ENCODE measurements around the gene ATP6V0E2.
"Not testable (repeated sequence)": the region's sequence is repeated elsewhere in the genome, so short reads cannot be mapped to it uniquely, and the experiment has no call there.

Gene ATP6V0E2

GRCh38 chr7:149873074-149873969 lies at the start of gene ATP6V0E2:
Gene ATP6V0E2, plus strand, starts transcription at chr7:149873969. Its CDS starts 97 bp downstream, at chr7:149874066.
- peak; percentile 92 to 96 for ATAC-seq (replicated peaks)
- Mint-ChIP-seq H3K9me3 (no peaks in the 10 kb centered on the region), H3K4me1 (peaks cover 31 to 63% of the 10 kb centered on the region in 2 donors), H3K27me3 (no peaks in the 10 kb centered on the region), H3K27ac (peak within 1 kb of the TSS; percentile 86), H3K4me3 (peak within 1 kb of the TSS; percentile 85 to 87), H3K36me3 (peaks cover 3 to 16% of the 10 kb centered on the region in 2 donors)
- peak; percentile 92 for DNase-seq

- ATAC-seq (replicated peaks) (no peak), DNase-seq (no peak)
- H3K4me1 Mint-ChIP-seq = peaks cover 0 to 7% of the 10 kb centered on the region in 2 donors
- H3K27ac Mint-ChIP-seq = no peak overlapping the region
- peaks cover 12 to 14% of the 10 kb centered on the region in 2 donors for H3K27me3 Mint-ChIP-seq
- H3K4me3 Mint-ChIP-seq = no peak overlapping the region
- no peaks in the 10 kb centered on the region for H3K36me3 Mint-ChIP-seq
- no peaks in the 10 kb centered on the region for H3K9me3 Mint-ChIP-seq
Measured at GRCh38 chr7:149824301-149824741, 49.4 kb upstream of the ATP6V0E2 start.

GRCh38 chr7:149824748-149825566 lies 48.8 kb upstream of the ATP6V0E2 start:
- peaks cover 12 to 14% of the 10 kb centered on the region in 2 donors for H3K27me3 Mint-ChIP-seq
- H3K4me1 Mint-ChIP-seq = peaks cover 0 to 7% of the 10 kb centered on the region in 2 donors
- no peak for DNase-seq

GRCh38 chr7:149825567-149826343 lies 48.0 kb upstream of the ATP6V0E2 start:
- no peak for DNase-seq
- no peak overlapping the region for H3K4me3 Mint-ChIP-seq
- no peaks in the 10 kb centered on the region for H3K9me3 Mint-ChIP-seq
- peaks cover 0 to 7% of the 10 kb centered on the region in 2 donors for H3K4me1 Mint-ChIP-seq
- no peak for ATAC-seq (replicated peaks)
- no peaks in the 10 kb centered on the region for H3K36me3 Mint-ChIP-seq
- no peak overlapping the region for H3K27ac Mint-ChIP-seq
- H3K27me3 Mint-ChIP-seq = peaks cover 20 to 21% of the 10 kb centered on the region in 2 donors

More at GRCh38 chr7:149824748-149825566, 48.8 kb upstream of the ATP6V0E2 start:
- H3K4me3 Mint-ChIP-seq = no peak overlapping the region
- H3K27ac Mint-ChIP-seq = no peak overlapping the region
- H3K9me3 Mint-ChIP-seq = no peaks in the 10 kb centered on the region
- no peak for ATAC-seq (replicated peaks)
- no peaks in the 10 kb centered on the region for H3K36me3 Mint-ChIP-seq

GRCh38 chr7:149826344-149827088 lies 47.3 kb upstream of the ATP6V0E2 start:
- peaks cover 26 to 27% of the 10 kb centered on the region in 2 donors for H3K27me3 Mint-ChIP-seq
- peaks cover 0 to 7% of the 10 kb centered on the region in 2 donors for H3K4me1 Mint-ChIP-seq
- DNase-seq (no peak), ATAC-seq (replicated peaks) (no peak)
- no peak overlapping the region for H3K27ac Mint-ChIP-seq
- H3K4me3 Mint-ChIP-seq = no peak overlapping the region
- H3K9me3 Mint-ChIP-seq = no peaks in the 10 kb centered on the region
- no peaks in the 10 kb centered on the region for H3K36me3 Mint-ChIP-seq

- H3K4me1 Mint-ChIP-seq = peaks cover 0 to 5% of the 10 kb centered on the region in 2 donors
- H3K36me3 Mint-ChIP-seq = no peaks in the 10 kb centered on the region
- peaks cover 27 to 35% of the 10 kb centered on the region in 2 donors for H3K27me3 Mint-ChIP-seq
- DNase-seq (no peak), ATAC-seq (replicated peaks) (no peak)
- H3K27ac Mint-ChIP-seq = no peak overlapping the region
- no peaks in the 10 kb centered on the region for H3K9me3 Mint-ChIP-seq
- no peak overlapping the region for H3K4me3 Mint-ChIP-seq
Measured at GRCh38 chr7:149827089-149827981, 46.4 kb upstream of the ATP6V0E2 start.

GRCh38 chr7:149828357-149829309 lies 45.1 kb upstream of the ATP6V0E2 start:
- ATAC-seq (replicated peaks) = no peak
- H3K9me3 Mint-ChIP-seq = no peaks in the 10 kb centered on the region
- no peak overlapping the region for H3K27ac Mint-ChIP-seq
- no peak overlapping the region for H3K4me3 Mint-ChIP-seq
- no peaks in the 10 kb centered on the region for H3K36me3 Mint-ChIP-seq
- H3K4me1 Mint-ChIP-seq = no peaks in the 10 kb centered on the region
- peaks cover 26 to 33% of the 10 kb centered on the region in 2 donors for H3K27me3 Mint-ChIP-seq
- DNase-seq = no peak

GRCh38 chr7:149830527-149830926 lies 43.2 kb upstream of the ATP6V0E2 start:
- H3K27me3 Mint-ChIP-seq = peaks cover 42 to 50% of the 10 kb centered on the region in 2 donors
- H3K4me1 Mint-ChIP-seq; H3K36me3 Mint-ChIP-seq; DNase-seq; H3K4me3 Mint-ChIP-seq; ATAC-seq (replicated peaks); H3K27ac Mint-ChIP-seq; H3K9me3 Mint-ChIP-seq: not testable (repeated sequence)

GRCh38 chr7:149830997-149831740 lies 42.6 kb upstream of the ATP6V0E2 start:
- no peak overlapping the region for H3K27ac Mint-ChIP-seq
- DNase-seq (no peak), ATAC-seq (replicated peaks) (no peak)
- no peaks in the 10 kb centered on the region for H3K9me3 Mint-ChIP-seq
- H3K4me3 Mint-ChIP-seq = no peak overlapping the region
- H3K36me3 Mint-ChIP-seq = no peaks in the 10 kb centered on the region
- no peaks in the 10 kb centered on the region for H3K4me1 Mint-ChIP-seq
- peaks cover 42 to 50% of the 10 kb centered on the region in 2 donors for H3K27me3 Mint-ChIP-seq

- no peak overlapping the region for H3K27ac Mint-ChIP-seq
- H3K27me3 Mint-ChIP-seq = peaks cover 42 to 50% of the 10 kb centered on the region in 2 donors
- no peak for DNase-seq
- H3K9me3 Mint-ChIP-seq = no peaks in the 10 kb centered on the region
- no peak for ATAC-seq (replicated peaks)
- no peaks in the 10 kb centered on the region for H3K36me3 Mint-ChIP-seq
- H3K4me3 Mint-ChIP-seq = no peak overlapping the region
- H3K4me1 Mint-ChIP-seq = no peaks in the 10 kb centered on the region
Measured at GRCh38 chr7:149831741-149832219, 42.0 kb upstream of the ATP6V0E2 start.

GRCh38 chr7:149832332-149833041 lies 41.3 kb upstream of the ATP6V0E2 start:
- no peak overlapping the region for H3K27ac Mint-ChIP-seq

More at GRCh38 chr7:149832332-149833041, 41.3 kb upstream of the ATP6V0E2 start:
- no peak for ATAC-seq (replicated peaks)
- Mint-ChIP-seq H3K4me1 (peaks cover 0 to under 1% of the 10 kb centered on the region in 2 donors), H3K9me3 (no peaks in the 10 kb centered on the region), H3K4me3 (no peak overlapping the region), H3K36me3 (no peaks in the 10 kb centered on the region), H3K27me3 (peaks cover 42 to 50% of the 10 kb centered on the region in 2 donors)
- DNase-seq = no peak

All from stimulated activated naive B cell treated with anti-CD40 and anti-IgM and Interleukin-4, amounts not matched to agents 10 μg/mL and 1 μg/mL and 100 μg/mL, for 72 hours (primary cell).